NK-92 (cell line): ENCODE data around the gene PCDHB11.
"Not testable (repeated sequence)": the region's sequence is repeated elsewhere in the genome, so short reads cannot be mapped to it uniquely, and the experiment has no call there.

ENCODE experiments used
- DNase-seq: peaks from one replicate; lab custom pipeline; 2025; ENCODE audit not compliant: unreplicated experiment; lab: John Stamatoyannopoulos, UW

Gene PCDHB11

DNA sequence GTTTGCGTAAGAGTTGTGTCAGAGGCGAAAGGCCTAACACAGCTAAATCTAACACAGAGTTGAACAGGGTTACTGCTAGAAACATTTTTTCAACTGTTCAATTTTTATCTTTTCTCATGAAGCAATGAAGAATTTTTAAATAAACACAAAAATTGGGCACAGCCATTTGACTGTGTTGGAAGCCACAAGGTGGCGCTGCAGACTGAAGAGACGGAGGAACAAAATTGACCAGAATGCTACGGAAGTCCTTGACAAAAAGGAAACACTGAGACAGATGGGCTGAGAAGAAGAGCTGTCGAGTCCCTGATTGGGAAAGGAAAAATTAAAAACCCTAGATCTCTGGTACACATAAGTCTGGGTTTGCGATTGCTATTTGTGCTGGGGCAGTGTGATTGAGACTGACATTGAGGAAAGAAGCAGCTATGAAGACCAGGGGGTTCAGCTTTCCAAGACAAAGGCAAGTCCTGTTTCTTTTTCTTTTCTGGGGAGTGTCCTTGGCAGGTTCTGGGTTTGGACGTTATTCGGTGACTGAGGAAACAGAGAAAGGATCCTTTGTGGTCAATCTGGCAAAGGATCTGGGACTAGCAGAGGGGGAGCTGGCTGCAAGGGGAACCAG, 12.4 kb upstream of the PCDHB11 start, which contains the start of gene PCDHB9:
TSS of gene PCDHB9 (plus strand) at position 265 of the 616 bp plus-strand sequence. CDS start at position 423, 158 bp downstream.
- no peak for DNase-seq

DNA sequence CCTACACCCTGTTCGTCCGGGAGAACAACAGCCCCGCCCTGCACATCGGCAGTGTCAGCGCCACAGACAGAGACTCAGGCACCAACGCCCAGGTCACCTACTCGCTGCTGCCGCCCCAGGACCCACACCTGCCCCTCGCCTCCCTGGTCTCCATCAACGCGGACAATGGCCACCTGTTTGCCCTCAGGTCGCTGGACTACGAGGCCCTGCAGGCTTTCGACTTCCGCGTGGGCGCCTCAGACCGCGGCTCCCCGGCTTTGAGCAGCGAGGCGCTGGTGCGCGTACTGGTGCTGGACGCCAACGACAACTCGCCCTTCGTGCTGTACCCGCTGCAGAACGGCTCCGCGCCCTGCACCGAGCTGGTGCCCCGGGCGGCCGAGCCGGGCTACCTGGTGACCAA, 10.7 kb upstream of the PCDHB11 start:
- DNase-seq, result not testable (repeated sequence)

- DNase-seq, result not testable (repeated sequence)
Measured at GRCh38 chr5:141189131-141189530, 10.3 kb upstream of the PCDHB11 start.

DNA sequence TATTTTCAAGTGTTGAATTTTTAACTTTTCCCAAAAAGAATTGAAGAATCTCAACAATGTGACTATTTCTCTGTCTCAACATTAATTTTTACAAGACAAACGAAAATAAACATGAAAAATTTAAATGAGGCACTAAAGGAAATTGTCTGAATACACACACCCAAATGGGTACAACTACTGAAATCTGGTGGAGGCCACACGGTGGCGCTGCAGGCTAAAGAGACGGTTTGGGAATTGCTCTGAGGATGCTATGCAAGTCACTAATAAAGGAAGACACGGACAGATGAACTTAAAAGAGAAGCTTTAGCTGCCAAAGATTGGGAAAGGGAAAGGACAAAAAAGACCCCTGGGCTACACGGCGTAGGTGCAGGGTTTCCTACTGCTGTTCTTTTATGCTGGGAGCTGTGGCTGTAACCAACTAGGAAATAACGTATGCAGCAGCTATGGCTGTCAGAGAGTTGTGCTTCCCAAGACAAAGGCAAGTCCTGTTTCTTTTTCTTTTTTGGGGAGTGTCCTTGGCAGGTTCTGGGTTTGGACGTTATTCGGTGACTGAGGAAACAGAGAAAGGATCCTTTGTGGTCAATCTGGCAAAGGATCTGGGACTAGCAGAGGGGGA, 7.2 kb upstream of the PCDHB11 start, which contains the start of gene PCDHB10:
TSS of gene PCDHB10 (plus strand) at position 244 of the 616 bp plus-strand sequence. CDS start at position 444, 200 bp downstream.
- DNase-seq, result no peak

DNA sequence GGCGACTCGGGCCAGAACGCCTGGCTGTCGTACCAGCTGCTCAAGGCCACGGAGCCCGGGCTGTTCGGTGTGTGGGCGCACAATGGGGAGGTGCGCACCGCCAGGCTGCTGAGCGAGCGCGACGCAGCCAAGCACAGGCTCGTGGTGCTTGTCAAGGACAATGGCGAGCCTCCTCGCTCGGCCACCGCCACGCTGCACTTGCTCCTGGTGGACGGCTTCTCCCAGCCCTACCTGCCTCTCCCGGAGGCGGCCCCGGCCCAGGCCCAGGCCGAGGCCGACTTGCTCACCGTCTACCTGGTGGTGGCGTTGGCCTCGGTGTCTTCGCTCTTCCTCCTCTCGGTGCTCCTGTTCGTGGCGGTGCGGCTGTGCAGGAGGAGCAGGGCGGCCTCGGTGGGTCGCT, 5.1 kb upstream of the PCDHB11 start:
- not testable (repeated sequence) for DNase-seq

DNA sequence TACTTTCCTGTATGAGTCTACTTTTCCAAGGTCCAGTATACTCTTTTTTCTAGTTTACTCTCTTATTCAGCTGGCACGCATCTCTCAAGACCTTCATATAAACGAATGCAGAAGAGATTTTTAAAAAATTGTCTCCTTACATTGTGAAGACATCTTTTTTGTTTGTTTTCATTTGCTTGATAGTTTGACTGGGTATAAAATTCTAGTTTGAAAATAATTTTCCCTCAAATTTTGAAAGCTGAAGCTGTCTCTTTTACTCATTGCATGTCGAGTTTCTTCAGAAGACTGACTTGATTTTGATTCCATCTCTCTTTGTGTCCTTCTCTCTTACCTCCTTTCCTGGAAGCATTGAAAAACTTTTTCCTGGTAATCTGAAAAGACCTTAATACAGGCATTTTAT, 3.1 kb upstream of the PCDHB11 start:
- DNase-seq, result no peak

GRCh38 chr5:141201126-141201525, 1.7 kb downstream of the PCDHB11 start:
- not testable (repeated sequence) for DNase-seq

DNA sequence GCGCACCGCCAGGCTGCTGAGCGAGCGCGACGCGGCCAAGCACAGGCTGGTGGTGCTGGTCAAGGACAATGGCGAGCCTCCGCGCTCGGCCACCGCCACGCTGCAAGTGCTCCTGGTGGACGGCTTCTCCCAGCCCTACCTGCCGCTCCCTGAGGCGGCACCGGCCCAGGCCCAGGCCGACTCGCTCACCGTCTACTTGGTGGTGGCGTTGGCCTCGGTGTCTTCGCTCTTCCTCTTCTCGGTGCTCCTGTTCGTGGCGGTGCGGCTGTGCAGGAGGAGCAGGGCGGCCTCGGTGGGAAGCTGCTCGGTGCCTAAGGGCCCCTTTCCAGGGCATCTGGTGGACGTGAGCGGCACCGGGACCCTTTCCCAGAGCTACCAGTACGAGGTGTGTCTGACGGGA, 2.2 kb downstream of the PCDHB11 start:
- not testable (repeated sequence) for DNase-seq

DNA sequence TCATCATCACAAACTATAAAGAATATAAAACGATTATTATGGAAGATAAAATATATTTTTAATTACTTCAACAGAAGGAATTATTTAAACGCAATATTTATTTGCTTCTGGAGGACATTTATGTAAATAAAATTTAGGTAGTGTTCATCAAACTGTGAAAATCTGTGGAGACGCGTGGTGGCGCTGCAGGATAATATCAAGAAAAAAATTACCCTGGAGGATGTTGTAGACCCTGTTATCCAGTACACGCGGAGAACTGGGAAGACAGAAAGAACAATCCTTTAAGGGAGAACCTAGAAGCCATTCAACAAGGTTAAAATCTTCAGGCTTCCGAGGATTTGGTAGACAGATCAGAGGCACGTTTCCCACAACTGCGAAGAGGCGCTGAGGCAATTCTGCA, 9.1 kb downstream of the PCDHB11 start, which contains the start of gene PCDHB12:
TSS of gene PCDHB12 (plus strand) at position 242 of the 400 bp plus-strand sequence. CDS start 189 bp downstream, outside the sequence.
- DNase-seq, result no peak

GRCh38 chr5:141210281-141210680, 10.9 kb downstream of the PCDHB11 start:
- DNase-seq, result not testable (repeated sequence)

GRCh38 chr5:141210849-141211248, 11.4 kb downstream of the PCDHB11 start:
- not testable (repeated sequence) for DNase-seq

GRCh38 chr5:141213656-141214339, 14.4 kb downstream of the PCDHB11 start, which contains the start of gene PCDHB13:
PCDHB13 (plus strand) TSS chr5:141213919; CDS start chr5:141214124, 205 bp downstream.
- DNase-seq, result not testable (repeated sequence)

DNA sequence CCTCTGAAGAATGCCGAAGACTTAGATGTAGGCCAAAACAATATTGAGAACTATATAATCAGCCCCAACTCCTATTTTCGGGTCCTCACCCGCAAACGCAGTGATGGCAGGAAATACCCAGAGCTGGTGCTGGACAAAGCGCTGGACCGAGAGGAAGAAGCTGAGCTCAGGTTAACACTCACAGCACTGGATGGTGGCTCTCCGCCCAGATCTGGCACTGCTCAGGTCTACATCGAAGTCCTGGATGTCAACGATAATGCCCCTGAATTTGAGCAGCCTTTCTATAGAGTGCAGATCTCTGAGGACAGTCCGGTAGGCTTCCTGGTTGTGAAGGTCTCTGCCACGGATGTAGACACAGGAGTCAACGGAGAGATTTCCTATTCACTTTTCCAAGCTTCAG, 15.2 kb downstream of the PCDHB11 start:
- DNase-seq, result not testable (repeated sequence)

DNA sequence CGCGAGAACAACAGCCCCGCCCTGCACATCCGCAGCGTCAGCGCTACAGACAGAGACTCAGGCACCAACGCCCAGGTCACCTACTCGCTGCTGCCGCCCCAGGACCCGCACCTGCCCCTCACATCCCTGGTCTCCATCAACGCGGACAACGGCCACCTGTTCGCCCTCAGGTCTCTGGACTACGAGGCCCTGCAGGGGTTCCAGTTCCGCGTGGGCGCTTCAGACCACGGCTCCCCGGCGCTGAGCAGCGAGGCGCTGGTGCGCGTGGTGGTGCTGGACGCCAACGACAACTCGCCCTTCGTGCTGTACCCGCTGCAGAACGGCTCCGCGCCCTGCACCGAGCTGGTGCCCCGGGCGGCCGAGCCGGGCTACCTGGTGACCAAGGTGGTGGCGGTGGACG, 16.1 kb downstream of the PCDHB11 start:
- DNase-seq, result not testable (repeated sequence)

DNA sequence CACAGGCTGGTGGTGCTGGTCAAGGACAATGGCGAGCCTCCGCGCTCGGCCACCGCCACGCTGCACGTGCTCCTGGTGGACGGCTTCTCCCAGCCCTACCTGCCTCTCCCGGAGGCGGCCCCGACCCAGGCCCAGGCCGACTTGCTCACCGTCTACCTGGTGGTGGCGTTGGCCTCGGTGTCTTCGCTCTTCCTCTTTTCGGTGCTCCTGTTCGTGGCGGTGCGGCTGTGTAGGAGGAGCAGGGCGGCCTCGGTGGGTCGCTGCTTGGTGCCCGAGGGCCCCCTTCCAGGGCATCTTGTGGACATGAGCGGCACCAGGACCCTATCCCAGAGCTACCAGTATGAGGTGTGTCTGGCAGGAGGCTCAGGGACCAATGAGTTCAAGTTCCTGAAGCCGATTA, 16.6 kb downstream of the PCDHB11 start:
- DNase-seq, result not testable (repeated sequence)

DNA sequence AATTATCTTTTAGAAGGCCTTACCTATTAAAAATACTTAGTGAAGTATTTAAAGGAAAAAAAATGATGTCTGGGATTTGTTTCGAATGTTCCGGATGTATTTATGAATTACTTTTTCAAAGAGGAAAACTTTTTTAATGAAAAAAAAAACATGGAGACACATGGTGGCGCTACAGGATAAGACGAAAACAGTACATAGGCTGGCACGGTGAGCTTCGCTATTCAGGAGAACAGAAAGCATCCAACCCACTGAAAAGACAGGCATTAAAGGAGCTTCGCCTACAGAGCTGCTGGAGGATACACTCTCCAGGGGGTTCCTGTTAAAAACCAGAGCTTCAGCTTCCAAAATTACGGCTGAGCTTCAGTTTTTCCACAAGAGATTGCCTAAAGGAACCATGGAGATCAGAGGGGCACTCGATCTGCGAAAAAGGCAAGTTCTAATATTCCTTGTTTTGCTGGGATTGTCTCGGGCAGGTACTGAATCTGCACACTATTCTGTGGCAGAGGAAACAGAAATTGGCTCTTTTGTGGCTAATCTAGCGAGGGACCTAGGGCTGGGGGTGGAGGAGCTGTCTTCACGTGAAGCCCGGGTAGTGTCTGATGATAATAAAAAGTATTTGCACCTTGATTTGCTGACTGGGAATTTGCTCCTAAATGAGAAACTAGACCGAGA, 23.8 kb downstream of the PCDHB11 start, which contains the start of gene PCDHB14:
TSS of gene PCDHB14 (plus strand) at position 232 of the 672 bp plus-strand sequence. CDS start at position 395, 163 bp downstream.
- DNase-seq, result no peak

DNA sequence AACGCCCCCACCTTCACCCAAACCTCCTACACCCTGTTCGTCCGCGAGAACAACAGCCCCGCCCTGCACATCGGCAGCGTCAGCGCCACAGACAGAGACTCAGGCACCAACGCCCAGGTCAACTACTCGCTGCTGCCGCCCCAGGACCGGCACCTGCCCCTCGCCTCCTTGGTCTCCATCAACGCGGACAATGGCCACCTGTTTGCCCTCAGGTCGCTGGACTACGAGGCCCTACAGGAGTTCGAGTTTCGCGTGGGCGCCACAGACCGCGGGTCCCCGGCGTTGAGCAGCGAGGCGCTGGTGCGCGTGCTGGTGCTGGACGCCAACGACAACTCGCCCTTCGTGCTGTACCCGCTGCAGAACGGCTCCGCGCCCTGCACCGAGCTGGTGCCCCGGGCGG, 25.4 kb downstream of the PCDHB11 start:
- not testable (repeated sequence) for DNase-seq

DNA sequence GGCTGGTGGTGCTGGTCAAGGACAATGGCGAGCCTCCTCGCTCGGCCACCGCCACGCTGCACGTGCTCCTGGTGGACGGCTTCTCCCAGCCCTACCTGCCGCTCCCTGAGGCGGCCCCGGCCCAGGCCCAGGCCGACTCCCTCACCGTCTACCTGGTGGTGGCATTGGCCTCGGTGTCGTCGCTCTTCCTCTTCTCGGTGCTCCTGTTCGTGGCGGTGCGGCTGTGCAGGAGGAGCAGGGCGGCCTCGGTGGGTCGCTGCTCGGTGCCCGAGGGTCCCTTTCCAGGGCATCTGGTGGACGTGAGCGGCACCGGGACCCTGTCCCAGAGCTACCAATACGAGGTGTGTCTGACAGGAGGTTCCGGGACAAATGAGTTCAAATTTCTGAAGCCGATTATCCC, 26.0 kb downstream of the PCDHB11 start:
- not testable (repeated sequence) for DNase-seq

DNA sequence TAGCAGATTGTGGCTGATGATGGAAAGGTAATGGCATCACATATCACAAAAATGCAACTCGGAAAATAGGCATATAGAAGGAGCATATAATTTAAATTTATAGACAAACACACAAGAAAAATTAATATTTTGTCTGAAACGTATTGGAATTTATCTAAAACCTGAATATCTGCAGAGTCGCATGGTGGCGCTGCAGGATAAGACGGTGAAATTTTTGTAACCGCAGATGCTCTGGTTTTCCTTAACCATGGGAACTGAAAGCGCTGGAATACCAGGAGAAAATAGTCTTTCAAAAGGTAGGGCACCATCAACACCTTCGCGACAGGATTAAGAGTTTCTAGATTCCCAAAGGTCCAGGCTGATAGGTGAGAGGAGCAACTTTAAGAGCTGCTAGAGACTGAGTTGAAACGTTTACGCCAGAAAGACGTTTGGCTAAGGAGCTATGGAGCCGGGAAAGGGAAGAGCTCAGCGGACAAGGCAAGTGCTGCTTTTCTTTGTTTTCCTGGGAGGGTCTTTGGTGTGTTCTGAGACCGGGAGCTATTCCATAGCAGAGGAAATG, 34.8 kb downstream of the PCDHB11 start:
- DNase-seq, result no peak

GRCh38 chr5:141235922-141236321, 36.5 kb downstream of the PCDHB11 start:
- DNase-seq, result not testable (repeated sequence)
